GM23248 (cell line): ENCODE measurements around the gene ZMAT5.

Experiments used
- EZH2 ChIP-seq: fragments of 200-600 bp; sonication (generic); IDR thresholded peaks from 2 replicates; pipeline ENCODE4 v1.6.1; 2018; ENCODE audit warnings: antibody characterized with exemption, mild to moderate bottlenecking; ENCODE audit not compliant: insufficient read depth, poor library complexity, severe bottlenecking
- EZH2phosphoT487 ChIP-seq: fragments of 200-600 bp; sonication (generic); IDR thresholded peaks from 2 replicates; pipeline ENCODE4 v1.6.1; 2018; ENCODE audit warnings: antibody characterized with exemption, moderate library complexity, mild to moderate bottlenecking, low read depth; ENCODE audit not compliant: insufficient read depth

DNA sequence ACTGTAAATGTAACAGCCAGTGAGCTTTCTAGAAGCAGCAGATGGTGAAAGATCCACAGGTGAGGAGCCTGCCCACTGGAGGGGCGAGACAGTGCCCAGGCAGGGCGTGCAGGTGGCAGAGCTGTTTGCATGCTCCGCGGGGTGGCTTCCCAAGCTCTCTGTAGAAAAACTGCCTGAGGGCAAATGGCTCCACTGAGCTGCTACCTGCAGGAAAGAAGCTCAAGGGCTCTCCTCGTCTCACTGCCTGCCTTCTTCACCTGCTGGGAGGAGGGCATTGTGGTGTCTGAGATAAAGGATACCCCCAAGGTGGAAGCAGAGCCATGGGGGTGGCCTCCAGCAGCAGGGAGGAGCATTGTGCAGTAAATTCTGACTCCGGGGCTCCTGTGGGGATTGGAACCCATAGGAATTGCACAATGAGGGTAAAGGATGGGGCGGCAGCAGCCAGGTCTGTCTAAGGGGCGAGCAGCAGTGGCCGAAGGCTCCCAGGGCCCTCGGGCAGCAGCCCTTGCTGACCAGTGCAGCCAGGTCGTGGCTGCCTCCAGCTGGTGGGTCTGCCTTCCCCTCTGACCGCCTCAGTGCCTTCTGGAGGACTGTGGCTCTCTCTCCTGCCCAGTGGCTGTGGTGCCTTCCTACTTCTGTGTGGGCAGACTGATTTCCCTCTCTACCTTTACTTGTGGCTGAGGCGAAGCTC is 75.0 kb downstream of the ZMAT5 start:
- TF ChIP-seq EZH2phosphoT487 (no peak), EZH2 (no peak)
